ENCODE data around the gene GABRG3.

Gene GABRG3

GRCh38 chr15:26943866-26944265, 27.1 kb upstream of the GABRG3 start:
- no peaks in the 10 kb centered on the region for H3K4me1 ChIP-seq (ENCODE audit: control insufficient read depth in 5 of 5, insufficient read depth in 5 of 5, low read length in 5 of 5)

DNA sequence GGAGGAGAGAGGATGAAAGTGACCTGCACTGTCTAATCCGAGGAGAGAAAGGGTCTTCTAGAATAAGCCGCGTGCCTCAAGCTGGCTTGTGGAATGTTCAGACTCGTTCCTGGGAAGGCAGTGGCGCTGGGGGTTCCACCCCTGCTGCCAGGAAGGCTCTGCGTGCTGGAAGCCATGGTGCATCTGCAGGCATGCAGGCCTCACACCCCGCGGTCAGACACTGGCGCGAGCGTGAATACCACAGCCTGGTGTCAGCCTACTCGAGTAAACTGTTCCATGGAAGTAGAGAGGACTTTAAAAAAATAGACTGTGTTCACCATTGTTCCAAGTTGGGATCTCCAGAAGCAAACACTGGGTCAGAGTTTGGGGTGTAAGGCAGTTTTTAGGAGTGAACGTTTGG, 25.9 kb upstream of the GABRG3 start:
- Histone ChIP-seq H3K4me1 (ENCODE audit: control insufficient read depth in 5 of 5, insufficient read depth in 5 of 5, low read length in 5 of 5) (no peaks in the 10 kb centered on the region), H3K27me3 (ENCODE audit: control insufficient read depth in 5 of 5, insufficient read depth in 4 of 5, low read length in 5 of 5) (no peaks in the 10 kb centered on the region), H3K36me3 (ENCODE audit: control insufficient read depth in 5 of 5, insufficient read depth in 5 of 5, low read length in 5 of 5) (no peaks in the 10 kb centered on the region), H3K9me3 (ENCODE audit: control insufficient read depth in 5 of 5, low read length in 5 of 5) (peaks cover 0 to 4% (median 0%) of the 10 kb centered on the region in 5 donors), H3K4me3 (ENCODE audit: low read depth in 1 of 5, low read length in 5 of 5) (no peak overlapping the region), H3K27ac (ENCODE audit: low read depth, low read length) (no peak overlapping the region), H3K9ac (ENCODE audit: low read length in 5 of 5) (no peak overlapping the region)

More at GRCh38 chr15:26943866-26944265, 27.1 kb upstream of the GABRG3 start:
- Histone ChIP-seq H3K4me3 (ENCODE audit: low read depth in 1 of 5, low read length in 5 of 5) (no peak overlapping the region), H3K27me3 (ENCODE audit: control insufficient read depth in 5 of 5, insufficient read depth in 4 of 5, low read length in 5 of 5) (no peaks in the 10 kb centered on the region), H3K27ac (ENCODE audit: low read depth, low read length) (no peak overlapping the region), H3K9ac (ENCODE audit: low read length in 5 of 5) (no peak overlapping the region), H3K36me3 (ENCODE audit: control insufficient read depth in 5 of 5, insufficient read depth in 5 of 5, low read length in 5 of 5) (no peaks in the 10 kb centered on the region), H3K9me3 (ENCODE audit: control insufficient read depth in 5 of 5, low read length in 5 of 5) (peaks cover 0 to 4% (median 0%) of the 10 kb centered on the region in 5 donors)

GRCh38 chr15:26950001-26950400, 21.0 kb upstream of the GABRG3 start:
- H3K36me3 ChIP-seq (ENCODE audit: control insufficient read depth in 5 of 5, insufficient read depth in 5 of 5, low read length in 5 of 5) = no peaks in the 10 kb centered on the region
- H3K9ac ChIP-seq (ENCODE audit: low read length in 5 of 5) = no peak overlapping the region
- H3K9me3 ChIP-seq (ENCODE audit: control insufficient read depth in 5 of 5, low read length in 5 of 5) = peaks cover 3 to 18% (median 10%) of the 10 kb centered on the region in 5 donors
- H3K4me1 ChIP-seq (ENCODE audit: control insufficient read depth in 5 of 5, insufficient read depth in 5 of 5, low read length in 5 of 5) = no peaks in the 10 kb centered on the region
- no peak overlapping the region for H3K4me3 ChIP-seq (ENCODE audit: low read depth in 1 of 5, low read length in 5 of 5)
- H3K27ac ChIP-seq (ENCODE audit: low read depth, low read length) = no peak overlapping the region
- H3K27me3 ChIP-seq (ENCODE audit: control insufficient read depth in 5 of 5, insufficient read depth in 4 of 5, low read length in 5 of 5) = no peaks in the 10 kb centered on the region

DNA sequence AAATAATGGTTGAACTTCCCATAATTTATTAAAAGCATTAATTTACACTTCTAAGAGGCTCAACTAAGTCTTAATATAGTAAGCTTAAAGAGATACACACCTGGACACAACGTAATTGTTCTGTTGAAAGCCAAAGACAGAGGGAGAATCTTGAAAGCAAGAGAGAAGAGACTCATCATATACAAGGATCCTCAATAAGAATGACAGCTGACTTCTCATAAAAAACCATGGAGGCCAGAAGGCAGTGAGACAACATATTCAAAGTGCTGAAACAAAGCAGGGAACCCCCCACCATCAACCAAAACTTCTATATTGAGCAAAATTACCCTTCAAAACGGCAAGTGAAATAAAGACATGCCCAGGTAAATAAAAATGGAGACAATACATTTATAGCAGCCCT, 16.6 kb upstream of the GABRG3 start:
- peaks cover 3 to 22% (median 12%) of the 10 kb centered on the region in 5 donors for H3K9me3 ChIP-seq (ENCODE audit: control insufficient read depth in 5 of 5, low read length in 5 of 5)
- no peak overlapping the region for H3K9ac ChIP-seq (ENCODE audit: low read length in 5 of 5)
- no peaks in the 10 kb centered on the region for H3K27me3 ChIP-seq (ENCODE audit: control insufficient read depth in 5 of 5, insufficient read depth in 4 of 5, low read length in 5 of 5)
- no peak overlapping the region for H3K27ac ChIP-seq (ENCODE audit: low read depth, low read length)
- no peak overlapping the region for H3K4me3 ChIP-seq (ENCODE audit: low read depth in 1 of 5, low read length in 5 of 5)
- H3K36me3 ChIP-seq (ENCODE audit: control insufficient read depth in 5 of 5, insufficient read depth in 5 of 5, low read length in 5 of 5) = no peaks in the 10 kb centered on the region
- H3K4me1 ChIP-seq (ENCODE audit: control insufficient read depth in 5 of 5, insufficient read depth in 5 of 5, low read length in 5 of 5) = no peaks in the 10 kb centered on the region

DNA sequence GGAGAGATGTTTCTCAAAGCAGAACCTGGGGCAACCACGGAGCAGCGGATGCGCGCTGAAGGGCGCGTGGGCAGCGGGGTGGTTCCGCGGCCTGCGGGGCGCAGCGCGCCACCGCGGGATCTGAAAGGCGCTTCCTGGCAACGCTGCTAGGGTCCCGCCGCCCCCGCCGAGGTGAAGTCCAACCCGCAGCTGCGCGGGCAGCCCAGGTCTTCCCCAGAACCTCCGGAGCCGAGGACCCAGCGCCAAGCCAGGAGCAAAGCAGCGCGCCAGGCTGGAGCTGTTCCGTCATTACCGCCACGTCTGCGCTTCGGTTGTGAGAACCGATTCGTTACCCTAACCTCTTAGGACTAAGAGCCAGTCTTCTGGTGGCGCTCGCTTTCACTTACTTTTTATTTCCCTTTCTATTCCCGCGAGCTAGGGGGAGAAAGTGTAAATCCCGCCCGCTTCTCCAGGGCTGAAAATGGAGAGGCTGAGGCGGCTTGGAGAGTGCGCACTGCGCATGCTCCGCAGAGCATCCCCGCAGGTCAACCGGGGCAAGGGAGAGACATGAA, 3.2 kb upstream of the GABRG3 start:
- Histone ChIP-seq H3K4me1 (ENCODE audit: control insufficient read depth in 5 of 5, insufficient read depth in 5 of 5, low read length in 5 of 5) (peaks cover 0 to 10% (median 3%) of the 10 kb centered on the region in 5 donors), H3K36me3 (ENCODE audit: control insufficient read depth in 5 of 5, insufficient read depth in 5 of 5, low read length in 5 of 5) (no peaks in the 10 kb centered on the region), H3K4me3 (ENCODE audit: low read depth in 1 of 5, low read length in 5 of 5) (no peak overlapping the region), H3K9ac (ENCODE audit: low read length in 5 of 5) (no peak overlapping the region), H3K9me3 (ENCODE audit: control insufficient read depth in 5 of 5, low read length in 5 of 5) (no peaks in the 10 kb centered on the region), H3K27ac (ENCODE audit: low read depth, low read length) (no peak overlapping the region), H3K27me3 (ENCODE audit: control insufficient read depth in 5 of 5, insufficient read depth in 4 of 5, low read length in 5 of 5) (peaks cover 7 to 19% (median 16%) of the 10 kb centered on the region in 5 donors)

- Histone ChIP-seq H3K4me3 (ENCODE audit: low read depth in 1 of 5, low read length in 5 of 5) (no peak overlapping the region), H3K4me1 (ENCODE audit: control insufficient read depth in 5 of 5, insufficient read depth in 5 of 5, low read length in 5 of 5) (peaks cover 0 to 10% (median 3%) of the 10 kb centered on the region in 5 donors), H3K9ac (ENCODE audit: low read length in 5 of 5) (no peak overlapping the region), H3K9me3 (ENCODE audit: control insufficient read depth in 5 of 5, low read length in 5 of 5) (no peaks in the 10 kb centered on the region), H3K36me3 (ENCODE audit: control insufficient read depth in 5 of 5, insufficient read depth in 5 of 5, low read length in 5 of 5) (no peaks in the 10 kb centered on the region), H3K27me3 (ENCODE audit: control insufficient read depth in 5 of 5, insufficient read depth in 4 of 5, low read length in 5 of 5) (peaks cover 7 to 19% (median 16%) of the 10 kb centered on the region in 5 donors), H3K27ac (ENCODE audit: low read depth, low read length) (no peak overlapping the region)
These were observed 2.2 kb upstream of the GABRG3 start for GRCh38 chr15:26968806-26969205.

GRCh38 chr15:26971271-26972018, 464 bp downstream of the GABRG3 start:
- Histone ChIP-seq H3K27me3 (ENCODE audit: control insufficient read depth in 5 of 5, insufficient read depth in 4 of 5, low read length in 5 of 5) (peaks cover 7 to 19% (median 16%) of the 10 kb centered on the region in 5 donors), H3K9ac (ENCODE audit: low read length in 5 of 5) (no peak overlapping the region), H3K4me3 (ENCODE audit: low read depth in 1 of 5, low read length in 5 of 5) (no peak overlapping the region), H3K36me3 (ENCODE audit: control insufficient read depth in 5 of 5, insufficient read depth in 5 of 5, low read length in 5 of 5) (no peaks in the 10 kb centered on the region), H3K27ac (ENCODE audit: low read depth, low read length) (no peak overlapping the region), H3K4me1 (ENCODE audit: control insufficient read depth in 5 of 5, insufficient read depth in 5 of 5, low read length in 5 of 5) (peaks cover 0 to 10% (median 3%) of the 10 kb centered on the region in 5 donors), H3K9me3 (ENCODE audit: control insufficient read depth in 5 of 5, low read length in 5 of 5) (no peaks in the 10 kb centered on the region)

- Histone ChIP-seq H3K27me3 (ENCODE audit: control insufficient read depth in 5 of 5, insufficient read depth in 4 of 5, low read length in 5 of 5) (peaks cover 7 to 19% (median 16%) of the 10 kb centered on the region in 5 donors), H3K36me3 (ENCODE audit: control insufficient read depth in 5 of 5, insufficient read depth in 5 of 5, low read length in 5 of 5) (no peaks in the 10 kb centered on the region), H3K9ac (ENCODE audit: low read length in 5 of 5) (no peak overlapping the region), H3K4me3 (ENCODE audit: low read depth in 1 of 5, low read length in 5 of 5) (no peak overlapping the region), H3K27ac (ENCODE audit: low read depth, low read length) (no peak overlapping the region), H3K4me1 (ENCODE audit: control insufficient read depth in 5 of 5, insufficient read depth in 5 of 5, low read length in 5 of 5) (peaks cover 0 to 10% (median 3%) of the 10 kb centered on the region in 5 donors), H3K9me3 (ENCODE audit: control insufficient read depth in 5 of 5, low read length in 5 of 5) (no peaks in the 10 kb centered on the region)
These were observed 1.7 kb downstream of the GABRG3 start for GRCh38 chr15:26972636-26973035.

DNA sequence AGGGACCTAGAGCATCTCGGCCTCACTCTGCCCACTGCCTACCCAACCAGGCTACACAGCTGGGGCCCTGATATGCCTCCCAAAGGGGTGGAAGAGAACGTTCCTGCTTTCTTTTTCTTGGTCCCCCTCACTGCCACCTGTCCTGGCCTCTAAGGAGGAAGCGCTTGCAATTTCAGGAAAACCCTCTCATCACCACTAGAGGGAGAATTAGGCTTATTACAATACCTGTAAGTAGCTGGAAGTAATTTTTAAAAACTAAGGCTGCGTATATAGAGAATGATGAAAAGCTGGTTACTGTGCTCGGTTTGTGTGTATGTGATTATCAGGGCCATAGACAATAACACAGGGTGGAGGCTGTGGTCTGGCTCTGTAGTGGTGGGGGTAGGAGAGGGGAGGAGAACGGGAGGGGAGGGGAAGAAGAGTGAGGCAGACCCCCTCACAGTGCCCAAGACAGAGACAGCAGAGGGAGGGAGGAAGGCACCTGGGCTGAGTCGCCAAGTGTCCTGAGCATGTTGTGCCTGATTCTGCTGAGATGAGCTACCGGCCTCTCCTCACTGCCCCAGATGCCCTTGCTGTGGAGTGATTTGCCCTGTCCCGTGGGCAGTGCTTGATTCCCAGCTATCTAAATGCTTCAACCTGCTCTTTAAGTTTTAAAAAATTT, 3.3 kb downstream of the GABRG3 start:
- no peaks in the 10 kb centered on the region for H3K9me3 ChIP-seq (ENCODE audit: control insufficient read depth in 5 of 5, low read length in 5 of 5)
- H3K36me3 ChIP-seq (ENCODE audit: control insufficient read depth in 5 of 5, insufficient read depth in 5 of 5, low read length in 5 of 5) = no peaks in the 10 kb centered on the region
- H3K4me3 ChIP-seq (ENCODE audit: low read depth in 1 of 5, low read length in 5 of 5) = no peak overlapping the region
- no peak overlapping the region for H3K9ac ChIP-seq (ENCODE audit: low read length in 5 of 5)
- H3K27me3 ChIP-seq (ENCODE audit: control insufficient read depth in 5 of 5, insufficient read depth in 4 of 5, low read length in 5 of 5) = peaks cover 7 to 19% (median 13%) of the 10 kb centered on the region in 5 donors
- no peak overlapping the region for H3K27ac ChIP-seq (ENCODE audit: low read depth, low read length)
- peaks cover 0 to 5% (median 0%) of the 10 kb centered on the region in 5 donors for H3K4me1 ChIP-seq (ENCODE audit: control insufficient read depth in 5 of 5, insufficient read depth in 5 of 5, low read length in 5 of 5)

DNA sequence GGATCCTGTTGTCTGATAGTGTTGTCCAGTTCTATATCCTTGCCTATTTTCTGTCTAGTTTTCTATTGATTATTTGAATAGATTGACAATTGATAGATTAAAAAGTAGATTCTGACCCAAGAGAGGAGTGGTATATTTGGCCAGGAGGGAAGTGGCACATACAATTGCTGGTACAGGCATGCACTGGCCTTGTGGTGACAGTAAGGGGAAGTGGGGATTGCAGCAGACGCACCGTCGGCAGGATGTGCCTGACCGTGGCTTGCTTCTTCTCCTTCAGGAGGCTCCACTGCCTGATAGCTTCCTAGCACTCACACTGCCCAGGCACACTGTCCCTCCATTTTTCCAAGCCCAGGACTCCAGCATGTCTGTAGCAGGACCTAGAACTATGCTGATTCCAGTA, 10.5 kb downstream of the GABRG3 start:
- Histone ChIP-seq H3K4me1 (ENCODE audit: control insufficient read depth in 5 of 5, insufficient read depth in 5 of 5, low read length in 5 of 5) (no peaks in the 10 kb centered on the region), H3K27ac (ENCODE audit: low read depth, low read length) (no peak overlapping the region), H3K36me3 (ENCODE audit: control insufficient read depth in 5 of 5, insufficient read depth in 5 of 5, low read length in 5 of 5) (no peaks in the 10 kb centered on the region), H3K4me3 (ENCODE audit: low read depth in 1 of 5, low read length in 5 of 5) (no peak overlapping the region), H3K27me3 (ENCODE audit: control insufficient read depth in 5 of 5, insufficient read depth in 4 of 5, low read length in 5 of 5) (peaks cover 0 to 3% (median 0%) of the 10 kb centered on the region in 5 donors), H3K9ac (ENCODE audit: low read length in 5 of 5) (no peak overlapping the region), H3K9me3 (ENCODE audit: control insufficient read depth in 5 of 5, low read length in 5 of 5) (no peaks in the 10 kb centered on the region)

All from subcutaneous abdominal adipose tissue (tissue), 5 donors.